D341Med (cell line): ENCODE measurements around the gene NCKAP5.
"Not testable (repeated sequence)": the region's sequence is repeated elsewhere in the genome, so short reads cannot be mapped to it uniquely, and the experiment has no call there.

Experiments
- DNase-seq: peaks from one replicate; pipeline ENCODE4 v3.0.0; 2012; ENCODE audit warnings: low spot score

Gene NCKAP5

DNA sequence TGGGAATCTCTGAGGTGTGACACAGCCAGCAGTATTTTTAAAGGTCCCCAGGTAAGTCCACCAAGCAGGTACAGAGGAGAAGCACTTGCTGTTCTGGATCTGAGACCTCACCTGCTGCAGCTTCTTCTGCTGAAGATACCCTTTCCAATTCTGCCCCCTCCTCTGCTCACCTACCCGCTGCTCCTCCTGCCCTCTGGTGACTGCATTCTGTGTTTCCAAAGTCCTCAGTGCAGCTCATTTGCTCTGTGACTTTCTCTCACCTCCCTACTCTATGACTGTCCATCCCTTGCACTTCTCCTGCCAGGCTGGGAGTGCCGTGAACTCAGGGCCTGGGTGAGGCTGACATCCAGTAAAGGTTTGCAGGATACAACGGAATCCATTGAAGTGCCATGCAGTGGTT, 693.1 kb downstream of the NCKAP5 start:
- DNase-seq, result no peak

DNA sequence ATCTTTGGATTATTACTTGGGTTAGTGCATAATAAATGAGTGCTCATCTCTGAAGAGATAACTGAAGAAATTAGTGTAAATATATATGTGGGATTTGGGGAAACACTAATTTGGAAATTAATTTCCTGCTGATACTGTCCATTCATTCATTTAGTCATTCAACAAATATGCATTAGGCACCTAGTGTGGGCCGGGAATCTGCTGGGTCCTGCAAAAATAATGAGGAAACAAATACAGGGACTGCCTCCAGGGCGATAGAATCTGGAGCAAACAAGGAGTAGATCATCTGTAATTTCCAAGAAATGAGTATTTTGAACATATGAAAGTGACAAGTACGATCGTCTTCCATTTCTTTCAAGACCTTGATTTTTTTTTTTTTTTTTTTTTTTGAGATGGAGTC, 694.5 kb downstream of the NCKAP5 start:
- DNase-seq, result no peak

DNA sequence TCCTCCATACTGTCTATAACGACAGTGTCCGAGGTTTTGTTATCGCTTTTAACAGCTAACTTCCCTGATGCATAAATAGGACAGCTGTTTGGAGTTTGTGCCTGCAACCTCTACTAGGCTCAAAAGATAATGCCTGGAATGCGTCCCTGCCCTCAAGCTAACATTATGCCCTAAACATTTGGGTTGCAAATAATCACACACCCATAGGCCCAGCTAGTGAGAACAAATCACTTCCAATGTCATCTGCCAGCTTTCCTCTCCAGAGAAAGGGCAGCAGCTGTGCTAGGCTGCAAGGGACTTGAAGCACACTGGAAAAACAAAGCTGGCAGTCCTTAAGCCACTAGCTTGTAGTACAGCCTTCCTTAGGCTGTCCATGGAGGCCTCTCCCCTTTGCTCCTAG, 696.4 kb downstream of the NCKAP5 start:
- no peak for DNase-seq

DNA sequence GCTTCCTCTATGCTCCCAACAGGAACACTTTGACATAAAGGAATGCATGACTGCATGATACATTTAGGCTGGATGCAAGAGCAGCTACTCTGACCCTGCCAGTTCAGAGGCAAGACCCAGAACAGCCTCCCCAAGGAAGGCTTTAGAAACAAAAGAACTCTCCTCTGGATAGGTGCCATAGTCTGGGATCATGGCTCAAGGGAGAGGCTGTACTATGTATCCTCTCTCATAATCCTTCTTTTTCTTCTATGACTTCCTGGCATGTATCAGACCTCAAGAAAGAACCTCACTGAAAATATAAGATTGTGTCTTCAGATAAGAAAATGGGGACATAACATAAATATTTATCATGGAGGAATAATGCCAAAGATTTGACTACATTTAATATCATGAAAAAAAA, 704.3 kb downstream of the NCKAP5 start:
- DNase-seq, result no peak

DNA sequence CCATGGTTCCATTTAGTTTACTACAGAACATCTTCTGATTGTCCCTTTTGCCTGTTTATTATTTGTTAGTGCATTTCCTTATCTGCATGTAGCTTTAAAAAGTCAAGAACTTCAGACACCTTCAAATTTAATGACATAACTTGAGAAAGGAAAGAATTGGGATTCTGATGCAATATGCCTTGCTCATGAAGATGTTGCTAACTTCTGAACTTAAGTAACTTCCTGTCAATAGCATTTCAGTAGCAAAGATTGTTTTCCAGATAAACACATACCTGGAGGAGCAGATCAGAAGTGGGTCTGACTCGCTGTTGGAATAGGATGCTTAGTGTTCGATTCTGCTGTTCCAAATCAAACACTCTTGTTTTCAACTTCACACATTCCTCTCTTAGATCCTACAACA, 708.0 kb downstream of the NCKAP5 start:
- no peak for DNase-seq

DNA sequence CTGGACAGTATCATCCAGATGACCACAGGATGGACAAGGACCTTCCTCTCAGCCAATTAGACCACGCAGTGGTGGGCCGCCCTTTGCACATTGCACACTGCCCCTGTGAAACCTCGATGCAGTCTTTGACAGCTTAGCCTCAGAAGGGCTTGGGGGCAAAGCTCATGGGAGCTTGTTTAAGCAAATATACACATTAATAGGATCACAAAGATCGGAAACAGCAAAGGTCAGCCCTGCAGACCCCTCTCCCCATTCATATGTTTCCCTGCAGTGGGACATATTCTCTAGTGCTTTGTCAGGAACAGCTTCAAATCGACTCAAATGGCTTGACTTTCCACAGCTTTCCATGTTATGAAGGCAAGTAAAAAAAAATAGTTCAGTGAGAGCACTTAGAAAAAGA, 708.7 kb downstream of the NCKAP5 start:
- DNase-seq, result no peak

DNA sequence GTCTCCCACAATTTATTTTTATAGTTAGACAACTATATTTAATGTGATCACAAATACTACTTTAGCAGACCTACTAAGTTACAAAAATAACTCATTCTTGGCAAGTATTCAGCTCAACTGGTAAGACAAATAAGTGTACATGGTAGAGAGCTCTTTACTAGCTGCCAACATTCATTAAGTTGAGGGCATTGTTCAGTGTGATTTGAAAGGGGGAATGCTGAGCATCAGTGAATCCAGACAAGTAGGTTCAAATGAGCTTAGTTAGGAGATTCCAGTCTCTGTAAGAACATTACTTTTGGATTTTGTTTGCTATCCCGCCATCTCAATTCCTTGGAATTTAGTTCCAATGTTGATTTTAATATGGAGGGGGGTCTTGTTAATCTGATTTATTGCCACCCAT, 710.9 kb downstream of the NCKAP5 start:
- DNase-seq, result no peak

DNA sequence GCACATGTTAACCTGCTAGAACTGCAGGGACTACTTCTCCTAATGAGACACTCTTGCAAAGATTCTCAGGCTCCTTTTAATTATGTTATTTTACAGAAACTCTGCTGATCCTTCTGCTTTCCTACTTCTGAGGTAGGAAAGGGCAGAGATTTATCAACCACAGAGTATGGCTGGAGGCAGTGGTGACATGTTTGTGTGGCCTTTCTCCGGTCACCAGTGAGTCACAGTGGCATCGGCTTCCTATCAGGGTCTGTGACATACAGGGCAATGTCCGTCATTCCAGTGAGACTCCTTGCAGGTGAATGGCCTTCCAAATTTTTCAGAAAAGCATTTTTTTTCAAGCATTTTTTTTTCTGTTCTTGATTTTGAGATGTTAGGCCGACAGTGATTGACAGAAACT, 717.6 kb downstream of the NCKAP5 start:
- DNase-seq, result no peak

DNA sequence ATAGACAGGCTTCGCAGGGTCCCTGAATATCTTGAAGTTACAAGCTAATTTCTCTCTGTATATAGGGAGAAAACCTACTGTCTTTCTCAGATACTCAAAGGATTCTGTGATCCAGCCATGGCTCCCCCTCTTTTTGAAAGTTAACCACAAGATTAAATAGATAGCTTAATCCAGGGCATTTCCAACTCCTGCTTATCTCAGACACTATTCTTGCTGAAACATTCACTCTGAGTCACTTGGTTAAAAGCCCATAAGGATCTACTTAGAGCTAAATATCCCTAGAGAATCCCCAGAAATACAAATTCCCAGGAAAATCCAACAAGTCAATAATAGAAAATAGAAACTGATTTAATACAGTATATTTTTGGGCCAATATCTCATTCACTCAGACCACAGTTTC, 719.1 kb downstream of the NCKAP5 start:
- DNase-seq, result no peak

DNA sequence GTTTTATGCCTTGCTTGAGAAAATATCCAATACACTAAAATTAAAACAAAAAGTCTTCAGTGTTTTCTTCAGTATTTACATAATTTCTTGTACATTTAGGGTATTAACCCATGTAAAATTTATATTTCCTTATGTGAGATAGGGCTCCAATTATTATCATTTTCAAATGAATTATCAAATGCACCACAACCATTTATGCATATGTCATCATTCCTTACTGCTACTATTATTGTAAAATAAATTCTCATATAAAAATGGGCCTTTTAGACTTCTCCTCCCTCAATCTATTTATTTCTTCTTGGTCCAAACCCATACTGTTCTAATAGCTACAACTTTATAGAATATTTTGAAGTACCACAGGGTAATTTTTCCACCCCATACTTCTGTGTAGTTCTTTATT, 722.9 kb downstream of the NCKAP5 start:
- DNase-seq, result no peak

DNA sequence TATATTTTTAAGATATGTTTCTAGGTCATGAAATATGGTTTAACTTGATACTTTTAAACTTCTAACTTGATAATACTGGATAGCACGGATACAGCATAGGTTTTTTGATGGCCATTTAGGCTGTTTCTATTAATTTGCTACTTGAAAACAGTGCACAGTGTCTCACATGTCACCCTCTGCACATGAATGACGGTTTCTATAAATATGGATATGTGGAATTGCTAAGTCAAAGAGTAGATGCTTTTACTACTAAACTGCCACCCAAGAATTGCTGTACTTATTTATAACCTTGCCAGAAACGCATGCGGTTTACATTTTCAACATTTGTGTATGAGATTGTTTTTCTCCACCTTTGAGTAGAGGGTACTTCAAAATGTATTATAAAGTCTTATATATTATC, 723.7 kb downstream of the NCKAP5 start:
- no peak for DNase-seq

DNA sequence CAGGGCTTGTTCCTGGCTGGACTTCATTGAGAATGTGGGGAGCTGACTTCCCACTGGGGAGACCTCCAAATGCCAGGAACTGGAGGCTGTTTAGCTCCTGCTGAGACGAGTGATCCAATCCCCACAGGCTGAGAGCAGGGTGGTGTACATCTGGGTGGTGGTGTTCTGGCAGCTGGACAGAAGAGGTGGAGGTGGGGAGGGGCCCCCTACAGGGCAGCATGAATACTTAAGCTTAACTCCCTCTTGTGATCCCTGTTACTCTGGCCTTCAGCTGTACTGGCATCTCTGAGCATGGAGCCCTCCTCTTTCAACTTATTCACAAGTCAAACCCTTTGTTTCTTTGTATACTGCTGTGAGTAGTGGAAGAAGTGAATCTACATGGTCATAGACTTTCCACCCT, 730.5 kb downstream of the NCKAP5 start:
- no peak for DNase-seq

DNA sequence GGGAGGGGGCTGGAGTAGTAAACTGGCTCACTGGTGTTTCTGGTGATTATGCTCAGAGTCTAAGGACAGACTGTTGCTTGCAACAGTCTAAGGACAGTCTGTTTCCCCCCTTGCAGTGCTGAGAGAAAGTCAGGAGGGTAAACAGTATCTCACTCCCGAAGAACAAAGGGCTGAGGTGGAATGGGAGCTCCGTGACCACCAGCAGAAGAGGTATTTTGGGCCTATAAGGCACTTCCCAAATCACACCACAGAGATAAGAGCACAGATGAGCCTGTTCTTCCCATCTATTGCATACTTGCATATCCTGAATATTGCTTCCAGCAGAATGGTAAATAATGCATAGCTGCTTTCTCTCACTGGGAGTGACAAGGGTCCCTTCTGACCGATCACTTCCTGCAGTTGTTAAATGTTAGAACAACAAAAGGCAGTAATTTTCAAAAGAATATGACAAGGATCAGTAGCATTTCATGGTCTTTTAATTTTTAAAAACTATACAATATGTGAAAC, 737.9 kb downstream of the NCKAP5 start:
- DNase-seq, result no peak

DNA sequence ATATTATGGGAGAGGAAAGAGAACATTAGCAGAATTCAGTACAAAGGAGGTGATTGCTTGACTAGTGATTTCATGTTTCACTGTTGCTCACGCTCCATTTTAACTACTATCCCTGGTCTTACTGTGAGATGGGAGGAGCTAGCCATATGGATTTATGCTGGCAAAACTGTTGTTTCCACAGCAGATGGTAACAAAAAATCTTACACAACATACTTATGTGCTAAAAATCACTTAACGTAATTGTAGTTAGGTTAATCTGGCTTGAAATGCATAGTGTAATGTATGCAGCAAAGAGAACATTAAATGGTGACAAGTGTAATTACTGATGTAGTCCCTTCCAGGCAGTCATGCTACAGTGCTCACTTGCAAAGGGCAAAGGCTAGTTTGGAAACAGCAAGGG, 742.7 kb downstream of the NCKAP5 start:
- peak; percentile 41 for DNase-seq

DNA sequence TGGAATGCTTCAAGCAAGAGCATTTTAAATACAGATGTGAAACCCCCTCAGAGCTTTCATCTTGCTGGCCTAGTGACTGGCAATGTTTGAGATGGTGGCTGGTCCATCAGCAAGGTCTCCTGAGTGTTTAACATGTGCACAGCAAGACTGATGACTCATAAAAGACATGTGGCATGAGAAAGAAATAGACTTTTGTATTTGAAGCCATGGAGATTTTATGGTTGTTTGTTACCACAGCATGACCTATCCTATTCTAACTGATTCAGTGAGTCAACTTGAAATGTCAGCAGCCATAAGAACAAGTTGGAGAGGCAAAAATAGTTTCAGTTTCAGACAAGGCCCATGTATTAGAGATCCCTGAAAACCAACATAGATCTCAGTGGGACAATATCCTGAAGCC, 743.5 kb downstream of the NCKAP5 start:
- no peak for DNase-seq

DNA sequence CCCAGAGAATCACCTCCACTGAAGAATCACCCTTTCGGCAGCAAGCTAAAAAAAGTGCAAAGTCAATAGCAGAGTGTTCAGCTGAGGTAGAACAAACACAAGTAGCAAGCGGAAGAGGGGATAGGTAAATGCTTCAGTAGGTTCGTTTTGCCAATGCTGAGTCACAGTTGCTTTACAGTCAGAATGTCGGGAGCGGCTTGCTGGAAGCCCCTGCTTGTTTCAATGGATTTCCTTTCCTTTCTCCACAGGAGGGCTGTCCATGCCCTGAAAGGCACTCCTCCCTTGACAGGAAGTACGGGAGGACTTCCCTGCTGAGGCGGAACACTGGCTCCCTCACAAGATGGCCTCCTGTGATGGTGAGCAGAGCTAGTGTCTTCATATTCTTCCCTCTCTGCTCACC, 752.0 kb downstream of the NCKAP5 start:
- DNase-seq, result no peak

DNA sequence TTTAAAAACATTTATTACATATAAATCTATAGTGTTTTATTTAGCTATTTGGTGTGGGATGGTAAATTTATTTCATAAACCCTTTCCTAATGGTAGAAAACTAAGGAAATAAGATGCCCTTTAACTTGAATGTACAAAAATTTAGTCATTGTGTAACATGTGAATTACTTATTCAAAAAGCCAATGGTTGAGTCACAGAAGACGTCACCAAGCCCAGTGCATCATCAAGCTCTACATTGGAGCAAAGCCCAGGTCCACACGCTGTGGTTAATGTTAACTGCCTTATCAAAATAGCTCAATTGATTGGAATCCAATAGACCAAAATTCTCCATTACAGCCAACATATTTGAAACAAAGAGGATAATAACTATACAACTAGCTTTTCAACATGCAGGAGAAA, 752.7 kb downstream of the NCKAP5 start:
- no peak for DNase-seq

DNA sequence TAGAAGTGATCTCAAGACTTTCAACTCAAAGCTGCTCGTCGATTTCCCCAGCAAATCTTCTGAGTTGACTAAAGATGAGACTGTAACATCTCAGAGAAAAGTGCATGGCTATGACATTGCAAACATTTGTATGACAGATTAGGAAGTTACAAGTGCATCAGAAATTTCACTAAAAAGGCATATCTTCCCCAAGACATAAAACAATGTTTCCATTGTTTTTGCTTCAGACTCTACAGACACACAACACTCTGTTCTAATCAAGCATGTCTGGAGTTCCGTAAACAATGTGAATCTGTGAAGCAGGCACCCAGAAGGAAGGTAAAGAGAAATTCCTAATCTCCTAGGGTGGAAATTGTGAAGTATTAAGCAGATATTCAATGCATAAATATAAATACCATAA, 753.6 kb downstream of the NCKAP5 start:
- DNase-seq, result no peak

DNA sequence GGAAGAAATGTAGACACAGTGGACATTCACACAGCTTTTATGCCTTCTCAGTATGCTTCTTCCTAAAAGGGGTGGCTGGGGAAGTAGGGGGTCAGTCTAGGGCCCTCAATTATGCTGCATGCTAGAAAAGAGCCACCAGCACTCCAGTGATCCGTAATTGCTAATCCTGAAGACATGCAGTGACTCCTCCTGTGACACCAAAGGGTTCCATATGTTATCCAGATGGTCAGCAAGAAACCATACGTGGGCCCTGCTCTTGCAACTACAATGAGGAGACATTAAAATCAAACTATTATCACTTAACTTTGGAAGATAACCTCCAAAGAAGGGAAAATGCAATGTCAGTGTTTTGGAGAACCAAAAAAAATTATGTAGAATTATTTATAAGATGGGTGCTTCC, 754.8 kb downstream of the NCKAP5 start:
- no peak for DNase-seq

DNA sequence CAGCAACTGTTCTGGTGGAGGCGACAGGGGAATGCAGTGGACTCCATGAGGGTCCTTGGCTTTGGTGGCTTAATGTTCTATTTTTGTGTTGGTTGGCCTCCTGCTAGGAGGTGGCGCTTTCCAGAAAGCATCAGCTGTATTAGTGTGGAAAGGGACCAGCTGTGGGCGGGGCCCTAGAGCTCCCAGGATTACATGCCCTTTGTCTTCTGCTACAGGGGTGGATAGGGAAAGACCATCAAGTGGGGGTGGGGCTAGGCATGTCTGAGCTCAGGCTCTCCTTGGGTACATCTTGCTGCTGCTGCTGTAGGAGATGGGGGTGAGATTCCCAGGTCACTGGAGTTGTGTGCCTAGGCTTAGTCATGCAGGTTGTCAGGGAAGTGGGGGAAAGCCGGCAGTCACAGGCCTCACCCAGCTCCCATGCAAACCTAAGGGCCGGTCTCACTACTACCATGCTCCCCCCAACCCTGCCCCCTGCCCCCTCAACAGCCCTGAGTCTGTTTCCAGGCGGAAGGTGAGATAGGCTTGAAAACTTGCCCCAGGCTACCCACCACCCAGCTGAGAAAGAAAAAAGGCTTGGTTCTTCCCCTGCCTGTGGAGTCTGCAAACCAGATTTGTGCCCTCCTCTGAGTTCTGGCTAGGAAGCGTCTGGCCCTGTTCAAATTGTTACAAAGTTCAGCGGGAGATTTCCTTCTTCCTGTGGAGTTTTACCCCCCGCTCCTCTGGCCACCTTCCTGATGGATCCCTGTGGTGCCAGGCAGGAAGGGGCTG, 756.9 kb downstream of the NCKAP5 start:
- no peak for DNase-seq

DNA sequence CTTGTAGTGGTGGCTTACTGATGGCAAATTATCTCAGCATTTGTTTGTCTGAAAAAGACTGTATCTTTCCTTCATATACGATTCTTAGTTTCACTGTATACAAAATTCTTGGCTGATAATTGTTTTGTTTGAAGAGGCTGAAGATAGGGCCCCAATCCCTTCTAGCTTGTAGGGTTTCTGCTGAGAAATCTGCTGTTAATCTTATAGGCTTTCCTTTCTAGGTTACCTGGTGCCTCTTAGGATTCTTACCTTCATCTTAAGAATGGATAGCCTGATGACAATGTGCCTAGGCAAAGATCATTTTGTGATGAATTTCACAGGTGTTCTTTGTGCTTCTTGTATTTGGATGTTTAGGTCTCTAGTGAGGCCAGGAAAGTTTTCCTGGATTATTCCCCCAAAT, 758.3 kb downstream of the NCKAP5 start:
- DNase-seq, result not testable (repeated sequence)

DNA sequence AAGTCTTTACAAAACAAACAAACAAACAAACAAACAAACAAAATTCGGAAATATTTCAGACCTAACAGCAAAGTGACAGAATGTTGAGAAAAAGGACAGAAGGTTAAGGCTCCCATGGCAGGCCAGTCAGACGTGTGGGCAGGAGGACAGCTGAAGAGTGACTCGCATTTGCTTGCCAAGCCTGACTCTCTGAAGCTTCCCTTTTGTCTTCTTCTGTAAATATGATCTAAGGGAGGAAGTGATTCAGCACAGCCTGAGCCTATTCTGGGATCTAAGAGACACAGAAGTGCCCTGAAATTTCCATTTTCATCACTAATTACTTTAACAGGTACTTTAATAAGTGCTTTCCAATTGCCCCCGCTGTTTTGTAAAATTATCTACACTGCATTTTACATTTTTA, 764.2 kb downstream of the NCKAP5 start:
- DNase-seq, result no peak

DNA sequence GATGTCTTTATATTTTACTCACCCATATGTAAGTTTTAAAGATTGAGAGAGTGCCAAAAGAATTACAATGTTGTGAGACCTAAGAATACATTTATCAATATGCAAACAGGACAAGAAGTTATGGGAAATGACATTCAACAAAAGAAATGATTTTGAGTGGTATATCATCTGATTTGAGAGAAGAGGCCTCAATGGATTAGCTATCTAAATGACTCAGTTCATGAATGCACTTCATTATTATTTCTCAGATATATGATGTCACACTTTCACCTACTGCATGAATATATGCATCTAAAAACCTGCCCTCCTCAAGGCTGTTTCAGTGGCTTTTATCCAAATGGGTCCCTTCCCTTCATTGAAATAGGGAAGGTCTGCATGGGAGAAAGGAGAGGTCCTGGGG, 769.9 kb downstream of the NCKAP5 start:
- DNase-seq, result no peak

DNA sequence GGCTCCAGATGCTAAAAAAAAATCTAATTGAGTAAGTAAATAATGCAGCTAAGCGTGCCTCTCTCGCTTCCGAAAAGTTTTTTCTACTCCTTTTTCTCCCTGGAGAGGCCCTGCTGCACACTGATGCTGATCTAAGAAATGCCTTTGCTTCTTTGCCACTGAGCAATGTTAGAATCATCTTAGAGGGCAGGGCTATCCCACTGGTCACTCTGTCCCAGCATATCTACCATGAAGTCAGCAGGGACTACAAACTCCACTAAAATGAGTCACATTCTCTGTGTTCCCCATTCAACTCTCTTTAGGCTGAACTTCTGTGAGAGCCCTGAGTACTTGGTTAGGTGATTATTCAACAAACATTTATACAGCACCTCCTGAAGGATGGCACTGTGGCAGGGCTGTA, 770.7 kb downstream of the NCKAP5 start:
- no peak for DNase-seq
